ENCODE measurements around the gene LAMA1. TPM values are rescaled to one million over a fixed set of nuclear protein-coding genes. Genes with fewer than 3 reads are reported as not detected.

The LAMA1 gene
- total and polyA plus RNA-seq, 2 of the 8 experiments (the other 6 are each of a cell fraction or from before 2014, with no cell fraction given), result 30.4 to 48.7 TPM

- DNase-seq (ENCODE audit: low read depth in 1 of 2, low spot score in 2 of 2), result no peak
- H3K4me3 ChIP-seq (ENCODE audit: extremely low read depth in 1 of 4, insufficient read depth in 2 of 4, low read depth in 3 of 4, low read length in 4 of 4), result no peak overlapping the region
- ChIA-PET CTCF (ENCODE audit: partially characterized antibody) (interaction anchor here (0.7 to 0.9 kb wide), 3 partner anchors 14 to 109 kb away, joined by 3 read pairs; no protein-coding TSS in a partner anchor), POLR2A (ENCODE audit: partially characterized antibody) (no interaction called here)
- no peaks in the 10 kb centered on the region for H3K36me3 ChIP-seq (ENCODE audit: control insufficient read depth in 2 of 4, insufficient read depth in 4 of 4, low read length in 3 of 4)
- H3K14ac ChIP-seq (ENCODE audit: insufficient read length), result no peak overlapping the region
- H3K79me2 ChIP-seq (ENCODE audit: control insufficient read depth in 1 of 2, insufficient read depth in 2 of 2, low read length in 2 of 2), result no peaks in the 10 kb centered on the region
- no peaks in the 10 kb centered on the region for H3K9me3 ChIP-seq (ENCODE audit: insufficient read depth in 2 of 2, low read depth in 1 of 2, low read length in 1 of 2)
- H4K91ac ChIP-seq (replicated peaks; ENCODE audit: insufficient read length, low read length), result no peak overlapping the region
- no peak overlapping the region for H3K18ac ChIP-seq (ENCODE audit: extremely low read depth, low read length)
- H4K5ac ChIP-seq (ENCODE audit: insufficient read length, low read depth, low read length), result no peak overlapping the region
- no peaks in the 10 kb centered on the region for H3K27me3 ChIP-seq (replicated peaks in 1 of 4; ENCODE audit: control insufficient read depth in 3 of 4, extremely low read depth in 1 of 4, insufficient read depth in 3 of 4, low read length in 3 of 4)
- no peak overlapping the region for H3K56ac ChIP-seq (replicated peaks; ENCODE audit: insufficient read length, low read depth, low read length)
- no peak overlapping the region for H3K4ac ChIP-seq (replicated peaks; ENCODE audit: insufficient read length, low read depth, low read length)
- no peak overlapping the region; the same call in 1 of the 2 replicates for H2BK12ac ChIP-seq (ENCODE audit: low read depth, low read length)
- H3K9ac ChIP-seq (replicated peaks in 1 of 4; ENCODE audit: extremely low read depth in 1 of 4, low read depth in 3 of 4, low read length in 3 of 4), result no peak overlapping the region
- FAIRE-seq, result no peak
- no peak overlapping the region for H2BK5ac ChIP-seq (ENCODE audit: low read depth, low read length)
- TF ChIP-seq BRCA1 (IDR thresholded peaks at IDR 0.05; ENCODE audit: low read depth, low read length) (no peak), MAX (IDR thresholded peaks at IDR 0.05) (no peak), HDAC2 (IDR thresholded peaks at IDR 0.05; ENCODE audit: borderline replicate concordance in 1 of 2, low read depth in 2 of 2, low read length in 2 of 2) (no peak), RAD21 (IDR thresholded peaks at IDR 0.05 in 1 of 2, conservative IDR thresholded peaks at IDR 0.05 in 1 of 2; ENCODE audit: low read depth in 2 of 2, low read length in 2 of 2) (no peak), ATF3 (IDR thresholded peaks at IDR 0.05; ENCODE audit: insufficient read depth, low read depth, low read length) (no peak), BCL11A (IDR thresholded peaks at IDR 0.05; ENCODE audit: low read depth in 2 of 2, low read length in 2 of 2) (no peak), NRF1 (IDR thresholded peaks at IDR 0.05; ENCODE audit: low read depth, low read length) (no peak)
- H3K23ac ChIP-seq (ENCODE audit: insufficient read length), result no peak overlapping the region
- H3K23me2 ChIP-seq (ENCODE audit: low read depth, low read length), result no peaks in the 10 kb centered on the region
- H2AK5ac ChIP-seq (ENCODE audit: low read depth, low read length), result no peak overlapping the region
- H3K27ac ChIP-seq (ENCODE audit: low read depth, low read length), result no peak overlapping the region
- H3K4me2 ChIP-seq (ENCODE audit: insufficient read depth in 1 of 2, low read depth in 2 of 2, low read length in 2 of 2), result no peak overlapping the region
- WGBS, 2 experiments (ENCODE audit: extremely low coverage in 1 of 2, insufficient coverage in 1 of 2, insufficient read length in 1 of 2, insufficient replicate concordance in 2 of 2, low coverage in 1 of 2, low lambda C conversion rate in 2 of 2, missing lambda C conversion rate in 1 of 2), result 85% methylated on average over 7 of the region's 7 CpGs; no CpG with 5 or more reads in 1 of the 2 experiments
- peak overlapping the region; percentile 66 for H2AFZ ChIP-seq (ENCODE audit: low read length)
- no peaks in the 10 kb centered on the region for H3K79me1 ChIP-seq (ENCODE audit: low read depth, low read length)
- H2BK120ac ChIP-seq (replicated peaks; ENCODE audit: low read depth, low read length), result no peak overlapping the region
- no peak overlapping the region for H2BK20ac ChIP-seq (ENCODE audit: low read length)
- no peaks in the 10 kb centered on the region for H4K20me1 ChIP-seq (replicated peaks in 1 of 2; ENCODE audit: control insufficient read depth in 1 of 2, insufficient read depth in 2 of 2, low read length in 2 of 2)
- no peaks in the 10 kb centered on the region for H3K4me1 ChIP-seq (replicated peaks in 1 of 4; ENCODE audit: control insufficient read depth in 3 of 4, insufficient read depth in 4 of 4, low read length in 3 of 4)
- no peak overlapping the region for H4K8ac ChIP-seq (ENCODE audit: extremely low read depth, insufficient read depth, low read length)
- no peak overlapping the region for H2BK15ac ChIP-seq (ENCODE audit: low read length)
Measured at GRCh38 chr18:7147399-7147798, 29.8 kb upstream of the LAMA1 start.

Measured in H1 (cell line).